ENCODE data around the gene PCDH9. TPM values are rescaled to one million over a fixed set of nuclear protein-coding genes. Genes with fewer than 3 reads are reported as not detected.
"Not testable (repeated sequence)": the region's sequence is repeated elsewhere in the genome, so short reads cannot be mapped to it uniquely, and the experiment has no call there.

PCDH9 gene
- total and polyA plus RNA-seq, 11 donors: 3.0 to 39.6 (median 21.6) TPM

DNA sequence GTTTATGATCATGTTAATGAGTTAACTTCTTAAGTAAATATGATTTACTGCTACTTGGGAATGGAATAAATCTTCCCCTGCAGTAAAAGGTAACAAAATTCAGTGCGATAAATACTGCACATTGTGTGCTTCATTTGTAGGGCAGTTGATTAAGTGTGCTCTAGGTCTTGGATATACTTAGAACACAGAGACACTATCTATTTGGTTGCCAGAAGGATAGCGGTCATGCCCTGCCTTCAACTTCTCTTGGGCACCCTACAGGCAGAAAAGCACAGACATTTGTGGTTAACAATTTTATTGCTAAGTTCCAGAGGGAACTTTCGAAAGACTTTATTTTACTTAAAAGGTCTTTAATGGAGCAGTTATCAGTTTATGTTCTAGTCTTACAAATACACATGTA is 605.8 kb downstream of the PCDH9 start:
- peak overlapping the region in 3 of 12 donors; percentile 0 to 49 (median 47) for H3K27ac ChIP-seq
- H3K27me3 ChIP-seq: no peaks in the 10 kb centered on the region
- H3K9me3 ChIP-seq: no peaks in the 10 kb centered on the region
- WGBS, 4 donors: 67 to 79% (median 71%) methylated on average over 3 of the region's 3 CpGs
- no peak for TF ChIP-seq POLR2A (IDR thresholded peaks at IDR 0.05)
- TF ChIP-seq, protein P1, sequence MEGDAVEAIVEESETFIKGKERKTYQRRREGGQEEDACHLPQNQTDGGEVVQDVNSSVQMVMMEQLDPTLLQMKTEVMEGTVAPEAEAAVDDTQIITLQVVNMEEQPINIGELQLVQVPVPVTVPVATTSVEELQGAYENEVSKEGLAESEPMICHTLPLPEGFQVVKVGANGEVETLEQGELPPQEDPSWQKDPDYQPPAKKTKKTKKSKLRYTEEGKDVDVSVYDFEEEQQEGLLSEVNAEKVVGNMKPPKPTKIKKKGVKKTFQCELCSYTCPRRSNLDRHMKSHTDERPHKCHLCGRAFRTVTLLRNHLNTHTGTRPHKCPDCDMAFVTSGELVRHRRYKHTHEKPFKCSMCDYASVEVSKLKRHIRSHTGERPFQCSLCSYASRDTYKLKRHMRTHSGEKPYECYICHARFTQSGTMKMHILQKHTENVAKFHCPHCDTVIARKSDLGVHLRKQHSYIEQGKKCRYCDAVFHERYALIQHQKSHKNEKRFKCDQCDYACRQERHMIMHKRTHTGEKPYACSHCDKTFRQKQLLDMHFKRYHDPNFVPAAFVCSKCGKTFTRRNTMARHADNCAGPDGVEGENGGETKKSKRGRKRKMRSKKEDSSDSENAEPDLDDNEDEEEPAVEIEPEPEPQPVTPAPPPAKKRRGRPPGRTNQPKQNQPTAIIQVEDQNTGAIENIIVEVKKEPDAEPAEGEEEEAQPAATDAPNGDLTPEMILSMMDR (IDR thresholded peaks at IDR 0.05): peak in 2 of 12 donors; percentile 12 to 16
- no peak overlapping the region for H3K4me3 ChIP-seq
- intact Hi-C loops (cut with DNase I): loop anchor here in 3 of 10 donors (5.0 to 10.0 kb wide), 3 partner anchors 370 to 608 kb away; partner anchors contain the start of gene PCDH9 (in 1 of the 3)
- peaks cover 0 to 16% (median 0%) of the 10 kb centered on the region in 12 donors for H3K4me1 ChIP-seq
- no peaks in the 10 kb centered on the region for H3K36me3 ChIP-seq
- DNase-seq (no peak), ATAC-seq (peak; percentile 95 to 98 (median 96))

DNA sequence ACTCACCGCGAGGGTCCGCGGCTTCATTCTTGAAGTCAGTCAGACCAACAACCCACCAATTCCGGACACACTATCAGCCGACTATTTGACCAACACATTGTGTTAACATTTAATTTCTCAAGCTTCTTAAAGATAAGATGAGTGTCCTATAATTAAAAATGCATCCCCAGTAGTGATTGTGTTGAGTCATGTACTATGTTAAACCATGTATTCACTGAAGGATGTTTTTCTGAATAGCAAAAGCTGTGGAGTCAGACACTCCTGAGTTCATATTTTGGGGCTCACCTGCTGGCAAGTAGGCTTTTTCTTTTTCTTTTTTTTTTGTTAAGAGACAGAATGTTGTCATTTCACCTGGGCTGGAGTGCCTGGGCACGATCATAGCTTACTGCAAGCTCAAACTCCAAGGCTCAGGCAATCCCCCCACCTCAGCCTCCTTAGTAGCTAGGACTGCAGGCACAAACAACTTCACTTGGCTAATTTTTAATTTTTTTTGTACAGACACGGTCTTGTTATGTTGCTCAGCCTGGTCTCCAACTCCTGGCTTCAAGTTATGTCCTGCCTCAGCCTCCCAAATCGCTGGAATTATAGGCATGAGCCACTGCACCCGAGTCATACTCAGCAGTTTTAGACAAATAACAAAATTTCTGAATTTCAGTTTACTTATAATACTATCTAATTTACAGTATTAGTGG is 606.9 kb downstream of the PCDH9 start:
- no peak overlapping the region for H3K4me3 ChIP-seq
- intact Hi-C loops (cut with DNase I): loop anchor here in 3 of 10 donors (5.0 to 10.0 kb wide), 3 partner anchors 372 to 609 kb away; partner anchors contain the start of gene PCDH9 (in 1 of the 3)
- DNase-seq (no peak), ATAC-seq (peak in 3 of 4 donors; percentile 45 to 69 (median 55))
- peak overlapping the region in 1 of 12 donors; percentile 13 for H3K27ac ChIP-seq
- 90 to 92% (median 91%) methylated on average over 10 of the region's 10 CpGs for WGBS, 4 donors
- no peaks in the 10 kb centered on the region for H3K27me3 ChIP-seq
- H3K4me1 ChIP-seq: peaks cover 0 to 16% (median 0%) of the 10 kb centered on the region in 12 donors
- TF ChIP-seq, protein P1 (IDR thresholded peaks at IDR 0.05): no peak
- TF ChIP-seq POLR2A (IDR thresholded peaks at IDR 0.05): no peak
- no peaks in the 10 kb centered on the region for H3K36me3 ChIP-seq
- H3K9me3 ChIP-seq: no peaks in the 10 kb centered on the region

DNA sequence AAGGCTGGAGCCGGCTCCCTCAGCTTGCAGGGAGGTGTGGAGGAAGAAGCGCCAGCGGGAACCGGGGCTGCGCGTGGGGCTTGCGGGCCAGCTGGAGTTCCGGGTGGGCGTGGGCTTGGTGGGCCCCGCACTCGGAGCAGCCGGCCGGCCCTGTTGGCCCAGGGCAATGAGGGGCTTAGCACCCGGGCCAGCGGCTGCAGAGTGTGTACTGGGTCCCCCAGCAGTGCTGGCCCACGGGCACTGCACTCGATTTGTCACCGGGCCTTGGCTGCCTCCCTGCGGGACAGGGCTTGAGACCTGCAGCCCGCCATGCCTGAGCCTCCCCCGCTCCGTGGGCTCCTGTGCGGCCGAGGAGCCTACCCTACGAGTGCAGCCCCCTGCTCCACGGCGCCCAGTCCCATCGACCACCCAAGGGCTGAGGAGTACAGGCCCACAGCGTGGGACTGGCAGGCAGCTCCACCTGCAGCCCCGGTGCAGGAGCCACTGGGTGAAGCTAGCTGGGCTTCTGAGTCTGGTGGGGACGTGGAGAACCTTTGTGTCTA is 608.2 kb downstream of the PCDH9 start:
- H3K4me1 ChIP-seq: peaks cover 0 to 16% (median 0%) of the 10 kb centered on the region in 12 donors
- H3K27me3 ChIP-seq, H3K36me3 ChIP-seq, H3K27ac ChIP-seq, ATAC-seq, H3K4me3 ChIP-seq, H3K9me3 ChIP-seq: not testable (repeated sequence)
- intact Hi-C loops (cut with DNase I): loop anchor here in 3 of 10 donors (5.0 to 10.0 kb wide), 3 partner anchors 373 to 610 kb away; partner anchors contain the start of gene PCDH9 (in 1 of the 3)
- WGBS, 4 donors: 96 to 98% (median 97%) methylated on average over 29 to 31 of the region's 31 CpGs
- peak in 1 of 5 donors; percentile 47 for DNase-seq

DNA sequence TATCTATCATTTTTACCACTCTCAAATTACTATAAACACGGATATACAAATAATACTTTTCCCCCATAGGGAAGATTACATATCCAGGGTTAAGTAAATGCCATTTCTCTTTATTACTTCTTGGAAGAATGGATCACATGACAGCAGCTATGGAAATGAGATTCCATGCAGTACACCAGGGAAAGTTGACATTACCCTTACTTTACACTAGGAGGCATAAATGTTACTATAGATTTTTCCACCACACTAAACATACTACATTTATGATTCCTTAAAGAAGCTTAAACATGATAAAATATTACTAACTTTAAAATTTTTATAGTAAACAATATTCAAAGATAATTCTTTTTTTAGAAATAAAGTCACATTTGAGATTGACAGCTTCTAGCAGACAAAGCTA is 611.4 kb downstream of the PCDH9 start:
- H3K4me3 ChIP-seq: no peak overlapping the region
- H3K9me3 ChIP-seq: peaks cover 0 to 10% (median 0%) of the 10 kb centered on the region in 12 donors
- intact Hi-C loops (cut with DNase I): loop anchor here in 1 of 10 donors (5.0 kb wide), 1 partner anchor 604 kb away; no protein-coding TSS in a partner anchor
- H3K36me3 ChIP-seq: no peaks in the 10 kb centered on the region
- peak in 1 of 4 donors; percentile 46 for ATAC-seq
- TF ChIP-seq POLR2A (IDR thresholded peaks at IDR 0.05): no peak
- TF ChIP-seq, protein P1 (IDR thresholded peaks at IDR 0.05): peak in 10 of 12 donors; percentile 18 to 47 (median 32)
- H3K27ac ChIP-seq: no peak overlapping the region
- DNase-seq: no peak
- peaks cover 0 to 6% (median 0%) of the 10 kb centered on the region in 12 donors for H3K4me1 ChIP-seq
- no peaks in the 10 kb centered on the region for H3K27me3 ChIP-seq
- WGBS, 4 donors: 53 to 75% (median 61%) methylated on average over 1 of the region's 1 CpG

All from heart left ventricle (tissue), 16 donors.